ENCODE measurements around the gene SLC9B1.

- TF ChIP-seq CTCF (IDR thresholded peaks at IDR 0.05) (no peak), POLR2AphosphoS5 (IDR thresholded peaks at IDR 0.05) (no peak), POLR2A (IDR thresholded peaks at IDR 0.05) (no peak)
These were observed 7.4 kb upstream of the SLC9B1 start for GRCh38 chr4:103026868-103027267.
